ENCODE data around the gene PRKCZ.

PRKCZ gene

DNA sequence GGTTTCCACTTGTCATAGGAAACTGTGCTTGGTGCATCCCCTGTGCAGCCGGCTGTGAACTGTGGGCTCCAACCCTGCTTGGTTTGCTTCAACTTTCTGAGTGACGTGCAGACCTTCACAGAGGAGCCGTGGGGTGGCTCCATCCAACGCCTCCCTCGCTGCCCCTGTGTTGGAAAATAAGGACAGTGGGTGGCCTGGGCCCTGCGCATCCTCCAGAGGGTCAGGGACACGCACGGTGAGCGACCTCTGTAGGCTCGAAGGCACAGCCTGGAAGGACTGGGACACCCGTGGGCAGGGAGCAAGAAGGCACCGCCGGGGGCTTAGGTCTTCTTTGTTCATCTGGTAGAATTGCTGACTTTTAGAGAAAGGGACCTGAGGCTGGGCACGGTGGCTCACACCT lies 150.9 kb downstream of the PRKCZ start:
- TF ChIP-seq, protein P1, sequence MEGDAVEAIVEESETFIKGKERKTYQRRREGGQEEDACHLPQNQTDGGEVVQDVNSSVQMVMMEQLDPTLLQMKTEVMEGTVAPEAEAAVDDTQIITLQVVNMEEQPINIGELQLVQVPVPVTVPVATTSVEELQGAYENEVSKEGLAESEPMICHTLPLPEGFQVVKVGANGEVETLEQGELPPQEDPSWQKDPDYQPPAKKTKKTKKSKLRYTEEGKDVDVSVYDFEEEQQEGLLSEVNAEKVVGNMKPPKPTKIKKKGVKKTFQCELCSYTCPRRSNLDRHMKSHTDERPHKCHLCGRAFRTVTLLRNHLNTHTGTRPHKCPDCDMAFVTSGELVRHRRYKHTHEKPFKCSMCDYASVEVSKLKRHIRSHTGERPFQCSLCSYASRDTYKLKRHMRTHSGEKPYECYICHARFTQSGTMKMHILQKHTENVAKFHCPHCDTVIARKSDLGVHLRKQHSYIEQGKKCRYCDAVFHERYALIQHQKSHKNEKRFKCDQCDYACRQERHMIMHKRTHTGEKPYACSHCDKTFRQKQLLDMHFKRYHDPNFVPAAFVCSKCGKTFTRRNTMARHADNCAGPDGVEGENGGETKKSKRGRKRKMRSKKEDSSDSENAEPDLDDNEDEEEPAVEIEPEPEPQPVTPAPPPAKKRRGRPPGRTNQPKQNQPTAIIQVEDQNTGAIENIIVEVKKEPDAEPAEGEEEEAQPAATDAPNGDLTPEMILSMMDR (IDR thresholded peaks at IDR 0.05; ENCODE audit: borderline replicate concordance, control extremely low read depth, extremely low read depth, insufficient read depth, missing control alignments): no peak
- in situ Hi-C loops (cut with MboI; ENCODE audit: low sequenced_read_pairs, unreplicated experiment): no loop called here
- DNase-seq (ENCODE audit: low spot score): no peak

- in situ Hi-C loops (cut with MboI; ENCODE audit: low sequenced_read_pairs, unreplicated experiment): no loop called here
Measured at GRCh38 chr1:2202008-2202575, 151.9 kb downstream of the PRKCZ start.

DNA sequence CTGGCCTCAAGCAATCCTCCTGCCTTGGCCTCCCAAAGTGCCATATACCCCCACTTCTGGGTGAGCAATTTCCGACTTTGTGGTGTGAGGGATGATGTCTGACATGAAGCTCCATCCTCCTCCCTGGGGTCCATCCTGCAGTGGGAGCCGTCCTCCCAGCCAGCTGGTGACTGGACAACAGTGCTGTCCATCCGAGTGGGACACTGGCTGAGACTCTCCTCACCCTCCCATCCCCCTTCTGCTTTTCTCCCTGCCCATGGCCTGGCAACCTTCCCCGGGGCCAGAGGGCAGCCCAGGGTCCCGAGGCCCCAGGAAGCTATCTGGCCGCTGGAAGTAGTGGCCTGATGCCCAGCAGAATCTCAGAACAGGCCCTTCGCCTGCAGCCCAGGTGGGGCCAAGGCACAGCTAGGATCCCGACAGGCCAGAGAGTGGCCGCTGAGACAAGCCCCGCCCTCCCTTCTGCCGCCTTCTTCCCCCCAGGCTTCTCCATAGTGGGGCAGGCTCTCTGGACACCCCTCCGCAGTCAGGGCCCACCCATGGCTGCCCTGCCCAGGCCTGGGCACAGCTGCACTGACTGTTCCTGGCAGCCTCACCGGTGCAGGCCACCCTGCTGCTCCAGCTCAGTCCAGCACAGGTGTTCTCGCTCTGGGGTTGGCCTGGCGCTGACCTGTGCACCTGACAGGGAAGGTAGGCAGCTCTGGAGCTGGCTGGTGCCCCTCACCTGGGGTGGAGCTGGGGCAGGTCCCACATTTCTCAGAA lies 152.8 kb downstream of the PRKCZ start:
- TF ChIP-seq, protein P1 (IDR thresholded peaks at IDR 0.05; ENCODE audit: borderline replicate concordance, control extremely low read depth, extremely low read depth, insufficient read depth, missing control alignments): no peak
- DNase-seq (ENCODE audit: low spot score): no peak
- in situ Hi-C loops (cut with MboI; ENCODE audit: low sequenced_read_pairs, unreplicated experiment): no loop called here

More at GRCh38 chr1:2202008-2202575, 151.9 kb downstream of the PRKCZ start:
- TF ChIP-seq, protein P1 (IDR thresholded peaks at IDR 0.05; ENCODE audit: borderline replicate concordance, control extremely low read depth, extremely low read depth, insufficient read depth, missing control alignments): no peak
- no peak for DNase-seq (ENCODE audit: low spot score)

- in situ Hi-C loops (cut with MboI; ENCODE audit: low sequenced_read_pairs, unreplicated experiment): no loop called here
- TF ChIP-seq, protein P1 (IDR thresholded peaks at IDR 0.05; ENCODE audit: borderline replicate concordance, control extremely low read depth, extremely low read depth, insufficient read depth, missing control alignments): no peak
- no peak for DNase-seq (ENCODE audit: low spot score)
Measured at GRCh38 chr1:2203671-2204414, 153.6 kb downstream of the PRKCZ start.

DNA sequence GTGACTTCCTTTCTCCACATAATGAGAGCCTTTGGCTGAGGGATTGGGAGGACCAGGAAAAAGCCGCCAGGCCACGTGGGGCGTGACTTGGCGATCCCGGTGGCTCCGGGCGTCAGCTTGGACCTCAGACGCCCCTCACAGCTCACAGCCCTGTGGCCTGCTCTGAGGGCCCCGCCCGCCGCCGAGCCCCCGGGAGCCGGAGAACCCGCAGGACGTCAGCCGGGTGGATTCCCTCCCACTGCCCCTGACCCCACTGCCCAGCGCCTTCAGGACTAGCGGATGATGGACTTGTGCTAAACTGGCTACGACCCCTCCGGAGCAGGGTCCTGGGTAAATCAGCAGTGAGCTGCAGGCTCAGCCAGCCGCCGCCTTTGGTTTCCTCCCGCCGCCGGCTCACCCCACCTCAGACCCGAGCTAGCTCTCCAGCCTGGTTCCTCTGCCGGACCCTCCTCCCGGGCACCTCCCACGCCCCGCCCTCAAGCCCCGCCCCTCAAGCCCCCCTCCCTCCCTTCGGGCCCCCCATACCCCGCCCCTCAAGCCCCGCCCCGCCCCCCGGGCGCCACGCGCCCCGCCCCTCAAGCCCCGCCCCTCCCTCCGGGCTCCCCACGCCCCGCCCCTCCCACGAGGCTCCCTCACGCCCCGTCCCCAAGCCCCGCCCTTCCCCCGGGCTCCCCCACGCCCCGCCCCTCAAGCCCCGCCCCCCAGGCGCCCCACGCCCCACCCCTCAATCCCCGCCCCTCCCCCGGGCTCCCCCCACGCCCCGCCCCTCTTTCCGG lies 154.4 kb downstream of the PRKCZ start:
- TF ChIP-seq, protein P1 (IDR thresholded peaks at IDR 0.05; ENCODE audit: borderline replicate concordance, control extremely low read depth, extremely low read depth, insufficient read depth, missing control alignments): no peak
- DNase-seq (ENCODE audit: low spot score): peak; percentile 97
- in situ Hi-C loops (cut with MboI; ENCODE audit: low sequenced_read_pairs, unreplicated experiment): no loop called here

Measured in GM13976 (cell line).